Esophagus squamous epithelium (tissue), 5 donors: Measurements from ENCODE around the gene ANKRD13C. TPM values are rescaled to one million over a fixed set of nuclear protein-coding genes. Genes with fewer than 3 reads are reported as not detected.

ENCODE experiments used
- DNase-seq: peaks from one replicate; lab custom pipeline; 2025; lab: John Stamatoyannopoulos, UW
- H3K27ac ChIP-seq, 4 donors: fragments of 200-600 bp; sonication (generic); one replicate each; pipeline ENCODE4 v1.5.1; 2016 to 2019; ENCODE audit warnings: mild to moderate bottlenecking in 1 of 4
- H3K27me3 ChIP-seq, 4 donors: fragments of 200-600 bp; sonication (generic); 1 replicate in 3 of 4; 2 replicates in 1 of 4; pipeline versions ENCODE4 v1.5.1 to v1.6.0; 2017 to 2021; ENCODE audit warnings: antibody characterized with exemption in 1 of 4
- H3K36me3 ChIP-seq, 3 donors: fragments of 200-600 bp; sonication (generic); one replicate each; pipeline ENCODE4 v1.5.1; 2016 to 2019
- H3K4me1 ChIP-seq, 3 donors: fragments of 200-600 bp; sonication (generic); one replicate each; pipeline ENCODE4 v1.5.1; 2017 to 2019
- H3K4me3 ChIP-seq, 4 donors: fragments of 200-600 bp; sonication (generic); 1 replicate in 3 of 4; 2 replicates in 1 of 4; pipeline ENCODE4 v1.5.1; 2016 to 2019; ENCODE audit warnings: mild to moderate bottlenecking in 2 of 4, moderate library complexity in 1 of 4
- H3K9me3 ChIP-seq, 3 donors: fragments of 200-600 bp; sonication (generic); one replicate each; pipeline ENCODE4 v1.5.1; 2016 to 2019
- CTCF ChIP-seq, 6 experiments: fragments of 450-650 bp in 4 of 6; fragments of 200-600 bp in 2 of 6; sonication (generic) in 2 of 6; IDR thresholded peaks; one replicate each; pipeline ENCODE4 v1.5.1; 2016 to 2019; ENCODE audit warnings: antibody characterized with exemption in 6 of 6, mild to moderate bottlenecking in 4 of 6, moderate library complexity in 4 of 6
- POLR2A ChIP-seq, 4 donors: fragments of 450-650 bp; IDR thresholded peaks; one replicate each; pipeline ENCODE4 v1.6.1; 2017; ENCODE audit warnings: antibody characterized with exemption in 4 of 4, mild to moderate bottlenecking in 4 of 4, moderate library complexity in 3 of 4
- WGBS, 2 donors: methylation state at CpG; one replicate each; pipeline ENCODE4 v1.1.5; 2018; 5-methylcytosine and 5-hydroxymethylcytosine counted together
- intact Hi-C: fragments of 100-400 bp; cut with DNase I; formaldehyde crosslinking; loops from one replicate; pipeline ENCODE4 v1.15.0; 2022
- total RNA-seq, 4 donors: library from RNA; depleted of rRNA; stranded (reverse); fragments of >200 nt; gene quantifications; one replicate each; pipeline ENCODE4 v1.1.0, GENCODE V29; 2016
- donor health status: DM: yes; HTN: yes; CAD: no.

Gene ANKRD13C
- total RNA-seq, 4 donors from 2014 or later: 17.2 to 23.3 (median 17.4) TPM

GRCh38 chr1:70331962-70332361 is 22.6 kb downstream of the ANKRD13C start:
- no peaks in the 10 kb centered on the region for H3K9me3 ChIP-seq
- H3K4me1 ChIP-seq: peaks cover 0 to 10% (median 0%) of the 10 kb centered on the region in 3 donors
- H3K27ac ChIP-seq: no peak overlapping the region
- peaks cover 0 to 32% (median 0%) of the 10 kb centered on the region in 3 donors for H3K36me3 ChIP-seq
- DNase-seq: no peak
- no peak overlapping the region for H3K4me3 ChIP-seq
- no peaks in the 10 kb centered on the region for H3K27me3 ChIP-seq
- TF ChIP-seq POLR2A (IDR thresholded peaks at IDR 0.05): no peak
- TF ChIP-seq CTCF (IDR thresholded peaks at IDR 0.05): no peak
- intact Hi-C loops: no loop called here

- no peak for DNase-seq
- intact Hi-C loops: no loop called here
- Histone ChIP-seq H3K36me3 (peaks cover 0 to 41% (median 0%) of the 10 kb centered on the region in 3 donors), H3K9me3 (no peaks in the 10 kb centered on the region), H3K4me1 (peaks cover 0 to 4% (median 0%) of the 10 kb centered on the region in 3 donors), H3K4me3 (no peak overlapping the region), H3K27me3 (no peaks in the 10 kb centered on the region), H3K27ac (no peak overlapping the region)
- WGBS, 2 donors: 71 to 77% methylated on average over 7 of the region's 7 CpGs
- no peak for TF ChIP-seq CTCF (IDR thresholded peaks at IDR 0.05)
- no peak for TF ChIP-seq POLR2A (IDR thresholded peaks at IDR 0.05)
These were observed 27.0 kb downstream of the ANKRD13C start for GRCh38 chr1:70327306-70328076.

- H3K4me3 ChIP-seq: no peak overlapping the region
- no peaks in the 10 kb centered on the region for H3K27me3 ChIP-seq
- H3K27ac ChIP-seq: no peak overlapping the region
- H3K4me1 ChIP-seq: no peaks in the 10 kb centered on the region
- TF ChIP-seq POLR2A (IDR thresholded peaks at IDR 0.05) (no peak), CTCF (IDR thresholded peaks at IDR 0.05) (no peak)
- 96 to 100% methylated on average over 1 of the region's 1 CpG for WGBS, 2 donors
- H3K36me3 ChIP-seq: peaks cover 0 to 42% (median 2%) of the 10 kb centered on the region in 3 donors
- no peaks in the 10 kb centered on the region for H3K9me3 ChIP-seq
- DNase-seq: no peak
- intact Hi-C loops: no loop called here
These were observed 29.8 kb downstream of the ANKRD13C start for GRCh38 chr1:70324683-70325082.

GRCh38 chr1:70319750-70320149 is 34.8 kb downstream of the ANKRD13C start:
- Histone ChIP-seq H3K4me3 (no peak overlapping the region), H3K36me3 (peaks cover 0 to 35% (median 2%) of the 10 kb centered on the region in 3 donors), H3K4me1 (peaks cover 0 to 4% (median 0%) of the 10 kb centered on the region in 3 donors), H3K9me3 (no peaks in the 10 kb centered on the region), H3K27ac (no peak overlapping the region), H3K27me3 (no peaks in the 10 kb centered on the region)
- TF ChIP-seq POLR2A (IDR thresholded peaks at IDR 0.05) (no peak), CTCF (IDR thresholded peaks at IDR 0.05) (no peak)
- DNase-seq: no peak
- intact Hi-C loops: no loop called here

GRCh38 chr1:70318191-70318590 is 36.3 kb downstream of the ANKRD13C start:
- H3K27me3 ChIP-seq: no peaks in the 10 kb centered on the region
- H3K36me3 ChIP-seq: peaks cover 0 to 22% (median 2%) of the 10 kb centered on the region in 3 donors
- H3K27ac ChIP-seq: no peak overlapping the region
- H3K4me3 ChIP-seq: no peak overlapping the region
- intact Hi-C loops: no loop called here
- no peak for DNase-seq
- TF ChIP-seq CTCF (IDR thresholded peaks at IDR 0.05) (no peak), POLR2A (IDR thresholded peaks at IDR 0.05) (no peak)
- H3K9me3 ChIP-seq: no peaks in the 10 kb centered on the region
- H3K4me1 ChIP-seq: peaks cover 0 to 4% (median 0%) of the 10 kb centered on the region in 3 donors
- WGBS, 2 donors: 14 to 31% methylated on average over 1 of the region's 1 CpG
